GM19463 (cell line): ENCODE measurements around the gene STMN3.

Experiments used
- ATAC-seq: cut with Tn5 transposase; IDR thresholded peaks from one replicate; pipeline ENCODE4 v1.9.1; 2021; ENCODE audit warnings: mild to moderate bottlenecking, moderate library complexity; ENCODE audit not compliant: unreplicated experiment

Gene STMN3

DNA sequence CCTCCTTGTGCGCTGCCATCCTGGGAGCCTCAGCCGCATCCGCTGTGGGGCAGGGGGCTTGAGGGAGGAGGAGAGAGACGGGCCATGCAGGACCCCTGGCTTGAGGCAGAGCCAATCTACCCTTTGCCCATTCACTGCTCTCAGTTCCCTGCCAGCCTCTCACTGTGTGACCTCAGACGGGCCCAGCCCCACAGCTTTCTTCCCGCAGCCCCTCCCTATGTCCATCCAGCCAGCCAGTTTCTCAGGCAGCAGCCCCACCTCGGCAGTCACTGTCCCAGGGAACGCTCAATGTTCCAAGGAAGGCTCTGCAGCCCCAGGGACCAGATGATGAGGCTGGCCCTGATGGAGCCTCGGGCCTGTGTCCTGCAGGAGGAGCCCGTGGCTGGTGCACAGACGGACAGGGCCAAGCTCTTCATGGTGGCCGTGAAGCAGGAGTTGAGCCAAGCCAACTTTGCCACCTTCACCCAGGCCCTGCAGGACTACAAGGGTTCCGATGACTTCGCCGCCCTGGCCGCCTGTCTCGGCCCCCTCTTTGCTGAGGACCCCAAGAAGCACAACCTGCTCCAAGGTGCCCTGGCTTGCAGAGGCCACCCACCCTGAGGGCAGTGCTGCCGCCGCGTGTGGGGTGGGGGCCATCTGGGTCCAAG is 39.3 kb upstream of the STMN3 start:
- ATAC-seq: no peak

DNA sequence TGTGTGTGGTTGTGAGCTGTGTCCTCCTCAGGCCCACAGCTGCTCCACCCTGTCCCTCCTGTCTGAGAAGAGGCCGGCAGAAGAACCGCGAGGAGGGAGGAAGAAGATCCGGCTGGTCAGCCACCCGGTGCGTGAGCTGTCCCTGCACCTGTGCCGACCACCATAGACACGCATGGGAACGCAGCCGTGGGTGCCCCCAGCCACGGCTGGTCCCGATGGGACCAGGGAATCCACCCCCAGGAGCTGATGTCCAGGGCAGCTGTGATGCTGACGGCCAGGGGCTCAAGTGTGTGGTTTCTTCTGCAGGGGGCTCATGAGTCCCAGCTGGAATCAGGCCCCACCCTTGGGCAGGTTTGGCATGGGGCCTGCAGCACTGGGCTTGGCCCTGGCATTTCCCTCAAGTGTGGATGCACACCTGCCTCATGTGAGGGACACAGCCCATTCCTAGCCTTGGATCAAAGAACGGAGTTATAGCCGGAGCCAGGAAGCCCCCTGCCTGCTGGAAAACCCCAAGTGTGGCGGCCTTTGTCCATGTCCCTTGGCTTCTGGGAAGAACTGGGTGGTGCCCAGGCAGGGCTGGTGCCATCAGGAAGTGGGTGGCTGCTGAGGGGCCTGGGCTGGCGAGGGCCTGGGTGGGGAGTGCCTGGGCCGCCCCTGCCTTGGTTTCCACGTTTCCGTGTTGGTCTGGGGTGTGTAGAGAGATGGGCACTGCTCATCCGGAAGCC is 38.6 kb upstream of the STMN3 start:
- no peak for ATAC-seq

GRCh38 chr20:63690898-63691710 is 37.9 kb upstream of the STMN3 start:
- no peak for ATAC-seq

DNA sequence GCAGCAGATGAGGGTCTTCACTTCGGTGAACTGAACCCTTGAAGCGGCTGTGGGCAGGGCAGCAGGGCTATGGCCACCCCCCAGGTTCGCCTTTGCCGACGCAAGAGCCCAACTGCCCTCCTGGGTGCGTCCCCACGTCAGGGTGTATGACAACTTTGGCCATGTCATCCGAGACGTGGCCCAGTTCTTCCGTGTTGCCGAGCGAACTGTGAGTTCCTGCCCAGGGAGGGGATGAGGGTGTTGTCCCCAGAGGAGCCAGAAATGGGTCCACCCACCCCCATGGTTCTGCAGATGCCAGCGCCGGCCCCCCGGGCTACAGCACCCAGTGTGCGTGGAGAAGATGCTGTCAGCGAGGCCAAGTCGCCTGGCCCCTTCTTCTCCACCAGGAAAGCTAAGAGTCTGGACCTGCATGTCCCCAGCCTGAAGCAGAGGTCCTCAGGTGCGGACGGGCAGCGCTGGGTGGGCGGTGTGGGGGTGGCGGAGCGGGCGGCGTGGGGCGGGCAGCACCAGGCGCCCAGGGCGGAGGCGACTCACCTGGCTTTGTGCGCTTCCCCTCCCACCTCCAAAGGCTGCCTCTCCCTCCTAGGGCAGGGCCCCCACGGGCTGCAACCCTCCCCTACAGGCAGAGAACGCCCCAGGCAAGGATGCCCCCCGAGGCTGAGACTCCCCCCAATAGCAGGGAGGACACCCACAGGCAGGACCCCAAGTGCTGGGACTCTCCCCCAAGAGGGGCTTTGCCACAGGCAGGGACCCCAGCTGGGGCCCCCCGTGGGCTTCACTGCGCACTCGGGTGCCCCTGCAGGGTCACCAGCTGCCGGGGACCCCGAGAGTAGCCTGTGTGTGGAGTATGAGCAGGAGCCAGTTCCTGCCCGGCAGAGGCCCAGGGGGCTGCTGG is 37.0 kb upstream of the STMN3 start:
- no peak for ATAC-seq

DNA sequence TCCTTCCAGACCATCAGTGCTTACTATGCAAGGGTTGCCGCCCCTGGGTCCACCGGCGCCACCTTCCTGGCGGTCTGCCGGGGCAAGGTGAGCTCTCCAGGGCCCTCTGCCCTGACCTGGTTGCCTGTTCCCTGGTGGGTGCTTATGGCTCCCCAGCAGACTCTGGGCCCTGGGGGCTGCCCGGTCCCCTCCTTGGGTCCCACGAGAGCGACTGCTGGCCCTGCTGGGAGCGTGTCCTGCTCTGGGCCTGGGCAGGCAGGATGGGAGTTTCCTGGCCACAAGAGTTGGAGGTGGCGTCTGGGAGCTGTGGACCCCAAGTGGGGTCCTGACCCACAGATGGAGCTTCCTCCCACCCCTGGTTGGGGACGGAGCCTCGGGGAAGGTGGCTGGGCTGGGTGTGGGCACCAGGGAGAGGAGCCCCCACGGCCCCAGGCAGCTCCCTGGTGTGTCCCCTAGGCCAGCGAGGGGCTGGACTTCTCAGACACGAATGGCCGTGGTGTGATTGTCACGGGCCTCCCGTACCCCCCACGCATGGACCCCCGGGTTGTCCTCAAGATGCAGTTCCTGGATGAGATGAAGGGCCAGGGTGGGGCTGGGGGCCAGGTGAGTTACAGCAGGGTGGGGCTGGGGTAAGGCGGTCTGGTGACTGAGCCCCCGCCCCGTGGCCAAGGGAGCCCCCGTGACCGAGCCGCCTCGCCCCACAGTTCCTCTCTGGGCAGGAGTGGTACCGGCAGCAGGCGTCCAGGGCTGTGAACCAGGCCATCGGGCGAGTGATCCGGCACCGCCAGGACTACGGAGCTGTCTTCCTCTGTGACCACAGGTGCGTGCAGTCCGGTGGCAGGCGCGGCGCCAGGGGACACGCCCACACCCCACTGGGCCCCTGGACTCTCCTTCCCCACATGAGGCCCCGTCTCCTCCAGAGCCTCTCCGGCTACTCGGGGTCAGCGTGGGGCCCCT is 36.1 kb upstream of the STMN3 start:
- ATAC-seq: no peak

GRCh38 chr20:63688228-63689045 is 35.2 kb upstream of the STMN3 start:
- no peak for ATAC-seq

DNA sequence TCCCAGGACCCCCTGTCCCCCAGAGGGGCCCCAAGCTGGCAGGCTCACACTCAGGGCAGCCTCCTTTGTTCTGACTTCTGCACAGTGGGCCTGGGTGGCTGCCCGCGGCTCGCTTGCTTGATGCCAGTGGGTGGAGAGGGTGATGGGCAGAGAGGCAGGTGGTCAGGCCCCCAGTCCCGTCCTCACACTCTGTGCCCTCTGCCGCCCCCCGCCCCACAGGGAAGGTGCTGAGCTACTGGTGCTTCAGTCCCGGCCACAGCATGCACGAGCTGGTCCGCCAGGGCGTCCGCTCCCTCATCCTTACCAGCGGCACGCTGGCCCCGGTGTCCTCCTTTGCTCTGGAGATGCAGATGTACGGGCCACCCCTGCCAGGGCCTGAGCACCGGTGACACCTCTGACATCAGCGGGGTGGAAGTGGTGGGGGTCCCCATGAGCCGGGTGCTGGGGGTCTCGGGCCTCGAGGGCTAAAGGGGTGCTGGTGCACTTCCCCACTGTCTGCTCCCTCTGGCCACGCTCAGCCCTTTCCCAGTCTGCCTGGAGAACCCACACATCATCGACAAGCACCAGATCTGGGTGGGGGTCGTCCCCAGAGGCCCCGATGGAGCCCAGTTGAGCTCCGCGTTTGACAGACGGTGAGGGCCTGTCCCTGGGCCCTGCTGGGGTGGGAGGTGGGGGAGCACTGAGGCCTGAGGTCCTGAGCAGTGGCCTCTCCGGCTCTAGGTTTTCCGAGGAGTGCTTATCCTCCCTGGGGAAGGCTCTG is 34.4 kb upstream of the STMN3 start:
- ATAC-seq: no peak

DNA sequence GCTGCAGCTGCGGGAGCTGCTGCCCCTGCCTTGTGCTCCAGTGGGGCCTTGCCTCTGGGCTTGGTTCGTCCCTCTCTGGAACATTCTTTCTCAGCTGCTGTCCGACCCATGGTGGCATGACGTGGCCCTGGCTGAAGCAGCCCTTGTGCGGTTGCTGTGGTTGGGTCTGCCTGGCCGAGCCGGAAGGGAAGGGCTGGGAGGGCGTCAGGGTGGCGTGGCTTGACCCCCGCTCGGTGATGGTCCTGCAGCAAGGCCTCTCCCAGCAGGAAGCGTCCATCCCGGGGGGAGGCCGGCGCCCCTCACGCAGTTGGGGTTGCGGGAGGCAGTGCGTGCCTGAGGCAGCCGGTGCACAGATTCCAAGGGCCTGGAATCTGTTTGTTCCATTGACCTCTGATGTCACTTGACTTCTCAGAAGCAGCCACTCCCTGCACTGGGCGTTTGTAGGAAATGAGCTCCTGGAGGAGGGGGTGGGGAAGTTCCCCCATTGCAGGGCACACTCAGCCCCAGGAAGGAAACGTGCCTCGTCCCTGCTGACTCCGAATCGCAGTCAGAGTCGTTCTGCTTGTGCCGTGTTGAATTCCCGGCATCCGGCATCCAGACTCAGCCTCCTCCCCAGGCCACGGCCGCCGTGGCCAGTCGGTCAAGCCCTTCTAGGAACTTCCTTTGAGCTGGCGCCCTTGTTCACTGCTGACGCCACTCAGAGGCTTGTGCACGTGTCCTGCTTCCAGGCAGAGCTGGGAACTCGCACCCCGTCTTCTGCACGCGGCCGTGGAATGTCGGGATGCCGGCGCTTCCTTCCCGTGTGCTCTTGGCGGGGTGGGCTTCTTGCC is 33.5 kb upstream of the STMN3 start:
- no peak for ATAC-seq

GRCh38 chr20:63686094-63686491 is 32.9 kb upstream of the STMN3 start:
- no peak for ATAC-seq

- ATAC-seq: no peak
Observed at GRCh38 chr20:63685269-63686026, 32.2 kb upstream of the STMN3 start.

- ATAC-seq: no peak
Observed at GRCh38 chr20:63682384-63683139, 29.3 kb upstream of the STMN3 start.

- no peak for ATAC-seq
Observed at GRCh38 chr20:63681609-63682142, 28.5 kb upstream of the STMN3 start.

GRCh38 chr20:63680857-63681608 is 27.8 kb upstream of the STMN3 start:
- ATAC-seq: no peak

DNA sequence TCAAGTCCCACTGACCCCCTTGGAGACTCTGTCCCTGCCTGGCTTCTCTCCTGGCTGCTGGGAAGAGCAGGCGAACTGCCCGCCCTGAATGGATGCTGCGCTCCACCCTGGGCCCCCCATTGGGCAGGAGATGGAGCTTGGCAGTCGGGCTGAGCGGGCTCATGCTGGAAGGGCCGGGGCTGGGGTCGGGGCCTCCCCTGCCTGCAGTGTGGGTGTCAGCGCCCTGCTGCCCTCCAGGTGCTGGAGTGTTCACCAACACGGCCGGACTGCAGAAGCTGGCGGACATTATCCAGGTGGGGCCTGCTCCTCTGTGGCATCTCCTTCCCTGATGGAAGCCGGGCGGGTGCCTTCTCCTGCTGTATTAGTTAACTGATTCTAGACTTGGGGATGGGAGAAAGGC is 27.2 kb upstream of the STMN3 start:
- ATAC-seq: no peak

DNA sequence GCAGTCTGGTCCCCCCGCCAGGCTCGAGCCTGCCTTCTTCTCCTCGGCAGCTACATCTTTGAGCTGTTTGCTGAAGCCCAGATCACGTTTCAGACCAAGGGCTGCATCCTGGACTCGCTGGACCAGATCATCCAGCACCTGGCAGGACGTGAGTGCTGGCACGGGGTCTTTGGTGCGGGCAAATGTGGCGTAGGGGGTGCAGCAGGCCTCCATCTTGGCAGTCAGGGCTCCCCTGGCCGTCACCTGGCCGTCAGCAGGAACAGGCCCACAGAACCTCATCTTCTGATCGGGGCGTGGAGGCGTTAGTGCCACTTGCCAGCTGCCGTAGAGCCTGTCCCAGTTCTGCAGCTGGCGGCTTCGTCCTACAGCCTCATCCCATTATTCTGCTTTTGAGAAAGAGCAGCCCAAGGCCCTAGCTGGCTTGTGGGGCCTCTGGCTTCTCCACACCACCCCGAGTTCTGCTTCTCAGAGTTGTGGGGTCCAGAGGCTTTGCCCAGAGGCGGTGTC is 26.6 kb upstream of the STMN3 start:
- ATAC-seq: no peak
